Endothelial cell of umbilical vein (primary cell): ENCODE data around the gene NT5DC4. TPM values are rescaled to one million over a fixed set of nuclear protein-coding genes. Genes with fewer than 3 reads are reported as not detected.

Experiments used
- BruUV-seq: library from RNA; stranded (reverse); fragments of 400-500 nt; replicated peaks from 2 replicates; lab custom pipeline; 2021; lab: Mats Ljungman, UMichigan
- CTCF ChIA-PET: fragments of 300-600, 350-600 bp; sonication (Branson Sonifier 250); formaldehyde crosslinking; loops from one replicate; lab custom pipeline; 2021; ENCODE audit warnings: antibody characterized with exemption, inconsistent platforms; lab: Charles Lee
- POLR2A ChIA-PET: fragments of 300-600, 350-600 bp; sonication (Branson Sonifier 250); formaldehyde crosslinking; loops from one replicate; lab custom pipeline; 2021; ENCODE audit warnings: antibody characterized with exemption, inconsistent platforms; lab: Charles Lee
- DNase-seq: peaks from one replicate; pipeline ENCODE4 v3.0.0-alpha.2; 2011; ENCODE audit warnings: low read depth, low spot score
- FAIRE-seq: peaks from 2 replicates; lab custom pipeline; 2011; peaks lifted over from hg19 to GRCh38; lab: Jason Lieb, UNC
- H2AFZ ChIP-seq: 2 replicates; pipeline ENCODE4 v1.6.0; 2012; ENCODE audit warnings: low read depth, low read length, control low read depth, inconsistent platforms
- H3K27ac ChIP-seq: 2 replicates; pipeline ENCODE4 v1.5.1; 2011; ENCODE audit warnings: low read depth, mild to moderate bottlenecking, control low read depth, low read length, moderate library complexity; ENCODE audit not compliant: insufficient read depth
- H3K27me3 ChIP-seq, 2 experiments: 2 replicates each; pipeline versions ENCODE4 v1.6.0 to v1.6.1; 2011; ENCODE audit warnings: low read length in 2 of 2, mixed read lengths in 1 of 2; ENCODE audit not compliant: control insufficient read depth in 2 of 2, insufficient read depth in 2 of 2
- H3K36me3 ChIP-seq, 2 experiments: 2 replicates in 1 of 2; 3 replicates in 1 of 2; pipeline ENCODE4 v1.5.1; 2011; ENCODE audit warnings: low read length in 2 of 2, mild to moderate bottlenecking in 1 of 2, moderate library complexity in 1 of 2; ENCODE audit not compliant: control insufficient read depth in 2 of 2, insufficient read depth in 2 of 2; ENCODE audit errors: extremely low read depth in 1 of 2
- H3K4me1 ChIP-seq: 3 replicates; pipeline ENCODE4 v1.5.1; 2011; ENCODE audit warnings: mild to moderate bottlenecking, low read length; ENCODE audit not compliant: control insufficient read depth, insufficient read depth; ENCODE audit errors: extremely low read depth
- H3K4me2 ChIP-seq: 2 replicates; pipeline ENCODE4 v1.6.1; 2011; ENCODE audit warnings: low read length, control low read depth, mixed read lengths; ENCODE audit not compliant: insufficient read depth
- H3K4me3 ChIP-seq, 3 experiments: fragments of 200-600 bp in 1 of 3; sonication (generic), shearing (Covaris generic) in 1 of 3; replicated peaks in 1 of 3; 2 replicates each; pipeline ENCODE4 v1.5.1; 2011 to 2016; ENCODE audit warnings: control low read depth in 3 of 3, low read length in 3 of 3, mild to moderate bottlenecking in 2 of 3, inconsistent platforms in 1 of 3, low read depth in 1 of 3, moderate library complexity in 1 of 3; ENCODE audit not compliant: insufficient read depth in 1 of 3
- H3K79me2 ChIP-seq: 2 replicates; pipeline ENCODE4 v1.6.0; 2012; ENCODE audit warnings: low read length, inconsistent platforms; ENCODE audit not compliant: control insufficient read depth, insufficient read depth
- H3K9ac ChIP-seq: replicated peaks from 2 replicates; pipeline ENCODE3; 2011; ENCODE audit warnings: low read length, control low read depth; ENCODE audit not compliant: insufficient read depth; ENCODE audit errors: extremely low read depth
- H3K9me1 ChIP-seq: replicated peaks from 3 replicates; pipeline ENCODE4 v1.6.0; 2011; ENCODE audit warnings: mild to moderate bottlenecking, low read length; ENCODE audit not compliant: control insufficient read depth, insufficient read depth; ENCODE audit errors: extremely low read depth
- H3K9me3 ChIP-seq: replicated peaks from 2 replicates; pipeline ENCODE4 v1.5.1; 2012; ENCODE audit warnings: low read length, inconsistent platforms; ENCODE audit not compliant: control insufficient read depth, insufficient read depth
- H4K20me1 ChIP-seq: replicated peaks from 2 replicates; pipeline ENCODE3; 2011; ENCODE audit warnings: mild to moderate bottlenecking, low read length; ENCODE audit not compliant: control insufficient read depth, insufficient read depth; ENCODE audit errors: extremely low read depth
- CTCF ChIP-seq, 2 donors: IDR thresholded peaks; 1 replicate in 1 of 2; 2 replicates in 1 of 2; pipeline ENCODE4 v1.5.1; 2011; ENCODE audit warnings: low read length in 2 of 2, mild to moderate bottlenecking in 2 of 2, moderate library complexity in 2 of 2, control low read depth in 1 of 2, inconsistent platforms in 1 of 2, low read depth in 1 of 2; ENCODE audit not compliant: insufficient read depth in 1 of 2; ENCODE audit errors: extremely low read depth in 1 of 2
- EZH2 ChIP-seq: IDR thresholded peaks from 2 replicates; pipeline ENCODE4 v1.6.1; 2012; ENCODE audit warnings: borderline replicate concordance, low read depth, mild to moderate bottlenecking, moderate library complexity, low read length, inconsistent platforms; ENCODE audit not compliant: severe bottlenecking
- FOS ChIP-seq: IDR thresholded peaks from 2 replicates; pipeline ENCODE4 v1.6.1; 2011; ENCODE audit warnings: mild to moderate bottlenecking, low read length, moderate library complexity, borderline replicate concordance; ENCODE audit not compliant: insufficient read depth
- GATA2 ChIP-seq: IDR thresholded peaks from 2 replicates; pipeline ENCODE4 v1.7.0; 2011; ENCODE audit warnings: low read depth, mild to moderate bottlenecking, moderate library complexity, mixed read lengths, low read length; ENCODE audit not compliant: insufficient read length, insufficient read depth
- JUN ChIP-seq: IDR thresholded peaks from 2 replicates; pipeline ENCODE4 v1.6.1; 2011; ENCODE audit warnings: borderline replicate concordance, low read depth; ENCODE audit not compliant: insufficient read length, insufficient read depth
- MAX ChIP-seq: IDR thresholded peaks from 2 replicates; pipeline ENCODE4 v1.6.1; 2011; ENCODE audit not compliant: insufficient read depth, insufficient read length
- MYC ChIP-seq: IDR thresholded peaks from one replicate; pipeline ENCODE4 v1.6.1; 2011; ENCODE audit warnings: mild to moderate bottlenecking, low read depth, low read length
- POLR2A ChIP-seq: IDR thresholded peaks from 2 replicates; pipeline ENCODE4 v1.6.1; 2012; ENCODE audit warnings: low read depth, mild to moderate bottlenecking, control low read depth, low read length
- dilution Hi-C: fragments of 300-500 bp; cut with MboI; formaldehyde crosslinking; loops from one replicate; pipeline ENCODE4 v1.15.0; 2019; ENCODE audit warnings: low sequenced_read_pairs; ENCODE audit not compliant: extremely low pct_ligation_motif_present
- intact Hi-C: fragments of 100-400 bp; cut with micrococcal nuclease; formaldehyde crosslinking; loops from one replicate; pipeline ENCODE4 v1.10.0; 2022
- polyA plus RNA-seq, 4 experiments: library from polyadenylated mRNA; depleted of rRNA in 3 of 4; stranded (reverse) in 3 of 4; unstranded in 1 of 4; fragments of >200 nt; gene quantifications; 2 replicates each; pipeline versions ENCODE4 v1.2.1 to v1.2.3, GENCODE V29; 2011 to 2012; ENCODE audit warnings: missing spikeins in 1 of 4
- total RNA-seq: library from RNA; stranded (reverse); gene quantifications from 2 replicates; pipeline ENCODE4 v1.2.3, GENCODE V29; 2021

NT5DC4 gene
- total and polyA plus RNA-seq, 2 donors (not counting 3 experiments of a cell fraction or from before 2014, with no cell fraction given): not detected

- CTCF ChIA-PET: interaction anchor here (1.3 to 2.1 kb wide), 4 partner anchors 10 to 208 kb away, joined by 4 to 6 read pairs (median 5); no protein-coding TSS in a partner anchor
Observed at GRCh38 chr2:112733456-112733855, 12.6 kb downstream of the NT5DC4 start.

GRCh38 chr2:112733871-112734270 lies 13.1 kb downstream of the NT5DC4 start:
- no peak for DNase-seq
- Histone ChIP-seq H3K9me3 (no peaks in the 10 kb centered on the region), H3K4me2 (no peak overlapping the region), H4K20me1 (no peaks in the 10 kb centered on the region), H3K36me3 (no peaks in the 10 kb centered on the region), H3K79me2 (no peaks in the 10 kb centered on the region), H3K27ac (no peak overlapping the region), H3K9ac (no peak overlapping the region), H3K9me1 (no peaks in the 10 kb centered on the region), H3K4me3 (no peak overlapping the region), H3K4me1 (no peaks in the 10 kb centered on the region), H3K27me3 (no peaks in the 10 kb centered on the region), H2AFZ (no peak overlapping the region)
- FAIRE-seq: no peak
- intact Hi-C loops (no loop called here), dilution Hi-C loops (no loop called here)
- CTCF ChIA-PET: interaction anchor here (1.3 to 2.1 kb wide), 5 partner anchors 10 to 208 kb away, joined by 4 to 6 read pairs (median 5); no protein-coding TSS in a partner anchor
- POLR2A ChIA-PET: no interaction called here
- TF ChIP-seq MYC (no peak), POLR2A (no peak), EZH2 (no peak), FOS (no peak), GATA2 (no peak), CTCF (IDR thresholded peaks at IDR 0.05; ENCODE audit: extremely low read depth in 1 of 2, insufficient read depth in 1 of 2, low read depth in 1 of 2, low read length in 2 of 2) (no peak), JUN (no peak)
- no TSS peak for BruUV-seq

More at GRCh38 chr2:112733456-112733855, 12.6 kb downstream of the NT5DC4 start:
- FAIRE-seq: no peak
- Histone ChIP-seq H3K4me2 (no peak overlapping the region), H3K4me3 (no peak overlapping the region), H3K4me1 (peaks cover 1% of the 10 kb centered on the region), H3K27me3 (no peaks in the 10 kb centered on the region), H3K79me2 (no peaks in the 10 kb centered on the region), H3K27ac (no peak overlapping the region), H3K9me3 (no peaks in the 10 kb centered on the region), H2AFZ (no peak overlapping the region), H3K9ac (no peak overlapping the region), H3K9me1 (no peaks in the 10 kb centered on the region), H4K20me1 (no peaks in the 10 kb centered on the region), H3K36me3 (no peaks in the 10 kb centered on the region)
- dilution Hi-C loops (no loop called here), intact Hi-C loops (no loop called here)
- BruUV-seq: no TSS peak
- POLR2A ChIA-PET: no interaction called here
- DNase-seq: no peak
- TF ChIP-seq EZH2: no peak
- TF ChIP-seq MAX: no peak
- no peak for TF ChIP-seq FOS
